ENCODE data around the gene MEGF8.
"Not testable (repeated sequence)": the region's sequence is repeated elsewhere in the genome, so short reads cannot be mapped to it uniquely, and the experiment has no call there.

Gene MEGF8

GRCh38 chr19:42339922-42340321 lies 14.5 kb downstream of the MEGF8 start:
- H3K36me3 ChIP-seq (replicated peaks; ENCODE audit: low read depth, low read length); H3K79me2 ChIP-seq (ENCODE audit: low read length); H3K4me2 ChIP-seq (ENCODE audit: low read length); H3K4me3 ChIP-seq (ENCODE audit: low read length); H3K9ac ChIP-seq (ENCODE audit: low read length); H3K9me3 ChIP-seq (ENCODE audit: insufficient read depth, low read length); H3K27ac ChIP-seq (ENCODE audit: low read length); H3K4me1 ChIP-seq (ENCODE audit: low read length); H3K27me3 ChIP-seq (ENCODE audit: low read depth, low read length); H4K20me1 ChIP-seq (ENCODE audit: insufficient read depth, low read length); H2AFZ ChIP-seq (ENCODE audit: low read depth, low read length): not testable (repeated sequence)

- Histone ChIP-seq H3K79me2 (ENCODE audit: low read length) (no peaks in the 10 kb centered on the region), H3K4me1 (ENCODE audit: low read length) (peaks cover 6% of the 10 kb centered on the region), H3K9ac (ENCODE audit: low read length) (no peak overlapping the region), H3K27me3 (ENCODE audit: low read depth, low read length) (no peaks in the 10 kb centered on the region), H2AFZ (ENCODE audit: low read depth, low read length) (no peak overlapping the region), H4K20me1 (ENCODE audit: insufficient read depth, low read length) (no peaks in the 10 kb centered on the region), H3K27ac (ENCODE audit: low read length) (no peak overlapping the region), H3K36me3 (replicated peaks; ENCODE audit: low read depth, low read length) (peaks cover 10% of the 10 kb centered on the region), H3K9me3 (ENCODE audit: insufficient read depth, low read length) (no peaks in the 10 kb centered on the region), H3K4me2 (ENCODE audit: low read length) (no peak overlapping the region), H3K4me3 (ENCODE audit: low read length) (no peak overlapping the region)
- no peak for TF ChIP-seq EZH2phosphoT487 (IDR thresholded peaks at IDR 0.05; ENCODE audit: low read depth)
- peak; percentile 36 for TF ChIP-seq CTCF (IDR thresholded peaks at IDR 0.05; ENCODE audit: low read depth, low read length)
These were observed 18.1 kb downstream of the MEGF8 start for GRCh38 chr19:42343344-42344110.

DNA sequence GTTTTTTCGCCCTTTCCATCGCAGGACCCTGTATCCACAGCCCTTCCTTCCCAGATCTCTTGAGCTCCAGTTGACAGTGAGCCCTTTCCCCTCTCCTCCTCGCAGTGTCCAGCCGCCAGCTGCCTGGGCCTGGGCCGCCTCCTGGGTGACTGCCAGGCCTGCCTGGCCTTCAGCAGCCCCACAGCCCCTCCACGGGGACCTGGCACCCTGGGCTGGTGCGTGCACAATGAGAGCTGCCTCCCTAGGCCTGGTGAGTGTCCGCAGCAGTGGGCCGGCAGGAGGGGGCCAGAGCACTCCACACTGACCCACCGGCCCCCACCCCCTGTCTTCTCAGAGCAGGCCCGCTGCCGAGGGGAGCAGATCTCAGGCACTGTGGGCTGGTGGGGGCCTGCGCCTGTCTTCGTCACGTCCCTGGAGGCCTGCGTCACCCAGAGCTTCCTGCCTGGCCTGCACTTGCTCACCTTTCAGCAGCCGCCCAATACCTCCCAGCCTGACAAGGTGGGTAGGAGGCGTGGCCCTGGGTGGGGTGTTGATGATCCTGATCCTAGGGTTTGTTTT lies 19.0 kb downstream of the MEGF8 start:
- no peak overlapping the region for H3K4me2 ChIP-seq (ENCODE audit: low read length)
- no peak for TF ChIP-seq CTCF (IDR thresholded peaks at IDR 0.05; ENCODE audit: low read depth, low read length)
- no peak for TF ChIP-seq EZH2phosphoT487 (IDR thresholded peaks at IDR 0.05; ENCODE audit: low read depth)
- H3K27me3 ChIP-seq (ENCODE audit: low read depth, low read length): no peaks in the 10 kb centered on the region
- H3K36me3 ChIP-seq (replicated peaks; ENCODE audit: low read depth, low read length): peaks cover 10% of the 10 kb centered on the region
- no peak overlapping the region for H3K27ac ChIP-seq (ENCODE audit: low read length)
- no peak overlapping the region for H3K9ac ChIP-seq (ENCODE audit: low read length)
- H3K4me1 ChIP-seq (ENCODE audit: low read length): peaks cover 2% of the 10 kb centered on the region
- H3K79me2 ChIP-seq (ENCODE audit: low read length): no peaks in the 10 kb centered on the region
- no peak overlapping the region for H2AFZ ChIP-seq (ENCODE audit: low read depth, low read length)
- H4K20me1 ChIP-seq (ENCODE audit: insufficient read depth, low read length): no peaks in the 10 kb centered on the region
- H3K9me3 ChIP-seq (ENCODE audit: insufficient read depth, low read length): no peaks in the 10 kb centered on the region
- H3K4me3 ChIP-seq (ENCODE audit: low read length): no peak overlapping the region

- no peak overlapping the region for H3K27ac ChIP-seq (ENCODE audit: low read length)
- no peaks in the 10 kb centered on the region for H3K9me3 ChIP-seq (ENCODE audit: insufficient read depth, low read length)
These were observed 19.9 kb downstream of the MEGF8 start for GRCh38 chr19:42345191-42345812.

More at GRCh38 chr19:42345191-42345812, 19.9 kb downstream of the MEGF8 start:
- Histone ChIP-seq H3K27me3 (ENCODE audit: low read depth, low read length) (no peaks in the 10 kb centered on the region), H3K79me2 (ENCODE audit: low read length) (no peaks in the 10 kb centered on the region), H3K4me1 (ENCODE audit: low read length) (no peaks in the 10 kb centered on the region), H3K4me3 (ENCODE audit: low read length) (no peak overlapping the region), H3K4me2 (ENCODE audit: low read length) (no peak overlapping the region), H3K9ac (ENCODE audit: low read length) (no peak overlapping the region), H4K20me1 (ENCODE audit: insufficient read depth, low read length) (no peaks in the 10 kb centered on the region), H2AFZ (ENCODE audit: low read depth, low read length) (no peak overlapping the region), H3K36me3 (replicated peaks; ENCODE audit: low read depth, low read length) (peaks cover 10% of the 10 kb centered on the region)
- TF ChIP-seq CTCF (IDR thresholded peaks at IDR 0.05; ENCODE audit: low read depth, low read length) (no peak), EZH2phosphoT487 (IDR thresholded peaks at IDR 0.05; ENCODE audit: low read depth) (no peak)
